DMS 273 (cell line): Measurements from ENCODE around the gene CACNA1F.
A peak's percentile ranks its signal among the peaks of the same experiment; 100 is the strongest.

Experiments
- DNase-seq: peaks from one replicate; lab custom pipeline; 2025; ENCODE audit not compliant: unreplicated experiment; lab: John Stamatoyannopoulos, UW

The CACNA1F gene

DNA sequence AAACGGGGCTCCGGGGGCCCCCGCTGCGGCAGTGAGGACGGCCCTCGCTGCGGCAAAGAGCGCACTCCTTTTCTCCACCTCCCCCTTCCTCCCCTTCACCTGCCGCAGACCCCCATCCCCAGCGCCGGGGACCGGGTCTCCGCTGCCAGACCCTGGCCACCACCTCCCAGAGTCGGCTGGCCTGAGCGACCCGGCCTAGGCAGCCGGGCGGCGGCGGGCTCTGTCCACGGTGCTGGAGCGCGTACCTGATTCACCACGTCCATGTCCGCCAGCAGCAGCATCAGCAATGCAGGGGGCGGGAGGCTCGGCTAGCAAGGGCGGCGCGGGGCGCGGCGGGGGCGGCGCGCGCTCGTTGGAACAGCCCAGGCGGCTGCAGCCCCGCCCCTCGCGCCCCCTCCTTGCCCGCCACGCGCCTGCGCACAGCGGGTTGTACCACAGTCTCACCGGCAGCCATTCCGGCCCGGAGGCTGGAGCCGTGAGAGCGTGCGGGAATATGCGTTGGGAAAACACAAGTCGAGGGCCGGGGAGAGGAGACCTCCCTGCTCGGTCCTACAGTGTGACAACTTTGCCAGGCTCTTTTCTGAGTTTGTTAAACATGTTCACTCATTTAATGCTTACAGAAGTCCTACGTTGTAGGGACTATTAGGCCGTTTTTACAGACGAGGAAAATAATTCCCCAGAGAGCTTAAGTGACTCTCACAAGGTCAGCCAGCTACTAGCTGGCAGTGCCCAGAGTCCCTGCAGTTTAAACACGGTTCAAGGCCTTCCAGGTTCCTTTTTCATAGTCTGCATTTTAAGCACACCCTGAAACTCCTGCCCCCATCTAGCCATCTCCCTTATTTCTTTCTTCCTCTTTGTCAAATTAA lies 33.0 kb downstream of the CACNA1F start, which contains the start of gene SYP:
TSS of gene SYP (minus strand) at position 288 of the 866 bp plus-strand sequence. CDS start at position 281, 7 bp downstream.
- peak; percentile 95 for DNase-seq

DNA sequence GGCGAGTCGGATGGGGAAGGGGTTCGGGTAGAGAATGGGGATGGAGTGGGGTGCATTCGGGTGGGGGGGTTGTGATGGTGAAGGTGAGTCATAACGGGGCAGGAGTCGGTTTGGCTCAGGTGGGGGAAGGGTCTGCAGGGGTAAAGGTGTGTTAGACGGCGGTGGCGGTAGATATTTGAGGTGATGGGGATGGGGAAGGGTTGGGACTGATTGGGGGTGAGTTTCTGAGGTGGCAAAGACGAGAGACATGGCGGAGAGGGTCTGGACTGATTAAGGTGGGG lies 33.9 kb downstream of the CACNA1F start:
- DNase-seq, result no peak

DNA sequence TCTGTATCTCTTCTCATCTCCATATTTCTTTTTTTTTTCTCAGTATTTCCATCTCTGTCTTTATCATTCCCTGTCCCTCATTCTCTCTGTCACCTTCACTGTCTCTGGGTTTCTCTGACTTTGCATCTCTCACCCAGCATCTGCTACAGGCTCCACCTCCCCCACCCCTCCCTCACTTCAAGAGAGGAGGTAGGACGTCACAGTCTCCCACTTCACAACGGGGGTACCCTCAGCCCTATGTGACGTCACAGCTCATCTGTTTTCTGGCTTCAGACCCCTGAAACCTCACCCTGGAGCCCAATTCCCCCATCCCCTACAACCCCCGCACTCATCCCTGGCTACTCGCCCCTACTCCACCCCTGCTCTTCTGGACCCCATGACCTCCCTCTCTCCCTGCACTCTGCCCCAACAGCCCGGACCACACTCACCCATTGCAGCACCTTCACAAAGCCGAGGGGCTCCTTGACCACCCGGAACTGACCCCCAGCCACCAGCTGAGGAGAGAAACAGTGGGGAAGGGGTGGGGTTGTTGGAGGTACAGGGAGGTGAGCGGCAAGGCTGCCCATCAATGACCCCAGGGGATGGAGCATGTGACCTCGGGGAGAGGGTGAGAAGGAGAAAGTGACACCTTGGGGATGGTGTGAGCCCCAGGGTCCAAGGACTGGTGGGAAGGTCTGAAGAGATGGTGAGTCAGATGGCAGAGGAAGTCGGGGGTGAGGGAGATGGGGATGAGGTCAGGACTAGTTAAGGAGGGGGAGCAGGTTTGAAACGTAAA lies 34.4 kb downstream of the CACNA1F start:
- DNase-seq, result no peak

DNA sequence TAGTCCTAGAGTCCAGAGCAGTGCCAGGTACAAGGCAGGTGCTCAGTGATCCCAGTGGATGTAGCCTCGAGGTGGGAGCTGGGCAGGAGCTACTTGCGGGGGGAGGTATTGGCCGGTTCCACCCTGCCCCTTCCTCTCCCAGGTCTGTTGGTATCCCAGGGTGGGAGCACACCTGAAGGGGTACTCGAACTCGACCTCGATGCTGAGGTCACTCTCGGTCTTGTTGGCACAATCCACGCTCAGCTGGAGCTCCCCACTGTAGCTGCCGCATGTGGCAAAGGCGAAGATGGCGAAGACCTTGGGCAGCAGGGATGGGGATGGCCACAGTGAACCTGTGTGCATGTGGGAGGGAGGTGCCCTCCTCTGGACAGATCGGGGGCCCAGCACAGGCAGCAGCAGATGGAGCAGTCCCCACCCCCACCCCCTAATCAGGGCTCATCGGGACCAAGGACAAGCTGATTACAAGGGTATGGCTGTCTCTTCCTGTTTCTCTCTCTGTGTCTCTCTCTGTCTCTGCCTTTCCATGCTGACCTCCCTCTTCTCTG lies 35.5 kb downstream of the CACNA1F start:
- no peak for DNase-seq

DNA sequence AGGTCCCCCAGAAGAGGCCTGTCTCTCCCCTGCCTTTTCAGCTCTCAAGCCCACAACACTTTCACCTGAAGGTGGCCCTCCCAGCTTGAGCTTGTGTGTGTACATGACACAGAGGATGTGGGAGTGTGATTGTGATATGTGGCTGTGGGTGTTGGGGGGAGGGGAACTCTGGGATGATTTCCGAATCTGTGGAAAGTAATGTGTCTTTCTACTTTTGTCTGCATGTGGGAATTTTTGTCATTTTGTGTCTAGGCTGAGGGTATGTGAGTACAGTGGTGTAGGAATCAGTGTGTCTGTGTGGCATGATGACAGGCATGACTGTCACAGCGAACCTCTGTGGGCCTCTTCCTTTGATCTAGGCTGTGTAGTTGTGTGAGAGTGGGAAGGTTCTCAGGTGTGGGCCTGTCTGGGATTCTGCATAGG lies 39.6 kb downstream of the CACNA1F start:
- no peak for DNase-seq

DNA sequence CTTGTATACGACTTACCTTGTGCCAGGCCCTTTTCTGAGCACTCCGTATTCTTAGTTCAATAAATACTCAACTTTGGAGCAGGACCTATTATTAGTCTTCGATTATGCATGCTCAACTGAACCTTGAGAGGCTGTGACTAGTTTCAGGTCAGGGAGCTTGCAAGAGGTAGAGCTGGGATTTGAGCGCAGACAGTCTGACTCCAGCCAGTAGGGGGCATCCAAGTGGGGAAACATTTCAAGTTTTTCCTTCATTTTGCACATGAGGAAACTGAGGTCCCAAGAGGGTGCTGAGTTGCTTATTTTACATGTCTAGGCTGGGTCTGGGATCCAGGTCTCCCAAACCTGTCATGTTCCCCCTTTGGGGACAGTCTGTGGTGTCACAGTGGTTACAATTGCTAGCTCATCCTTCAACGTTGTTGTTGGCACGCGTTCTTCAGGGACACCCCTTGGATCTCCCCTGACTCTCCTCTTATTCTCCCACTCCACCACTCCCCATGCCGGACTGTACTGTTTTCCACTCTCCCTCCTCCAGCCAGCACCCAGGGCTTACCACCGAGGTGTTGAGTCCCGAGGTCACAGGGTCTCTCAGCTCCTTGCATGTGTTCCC lies 40.3 kb downstream of the CACNA1F start:
- DNase-seq, result peak; percentile 73

DNA sequence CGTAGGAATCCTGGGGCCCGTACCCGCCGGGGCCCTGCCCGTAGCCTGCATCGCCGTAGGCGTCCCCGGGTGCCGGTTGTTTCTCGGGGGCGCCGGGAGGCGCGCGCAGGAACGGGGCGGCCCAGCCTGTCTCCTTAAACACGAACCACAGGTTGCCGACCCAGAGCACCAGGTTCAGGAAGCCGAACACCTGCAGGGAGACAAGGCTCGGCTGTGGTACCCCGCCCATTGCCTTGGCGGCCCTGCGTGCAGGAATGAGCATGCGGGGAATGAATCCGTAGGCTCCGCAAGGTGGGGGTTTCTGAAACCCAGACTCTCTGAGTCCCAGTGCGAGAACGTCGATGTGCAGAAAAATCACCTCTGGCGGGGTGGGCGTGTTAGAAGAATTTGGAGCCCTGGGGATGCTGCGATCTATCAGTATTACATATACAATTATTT lies 41.5 kb downstream of the CACNA1F start:
- DNase-seq, result peak; percentile 69

DNA sequence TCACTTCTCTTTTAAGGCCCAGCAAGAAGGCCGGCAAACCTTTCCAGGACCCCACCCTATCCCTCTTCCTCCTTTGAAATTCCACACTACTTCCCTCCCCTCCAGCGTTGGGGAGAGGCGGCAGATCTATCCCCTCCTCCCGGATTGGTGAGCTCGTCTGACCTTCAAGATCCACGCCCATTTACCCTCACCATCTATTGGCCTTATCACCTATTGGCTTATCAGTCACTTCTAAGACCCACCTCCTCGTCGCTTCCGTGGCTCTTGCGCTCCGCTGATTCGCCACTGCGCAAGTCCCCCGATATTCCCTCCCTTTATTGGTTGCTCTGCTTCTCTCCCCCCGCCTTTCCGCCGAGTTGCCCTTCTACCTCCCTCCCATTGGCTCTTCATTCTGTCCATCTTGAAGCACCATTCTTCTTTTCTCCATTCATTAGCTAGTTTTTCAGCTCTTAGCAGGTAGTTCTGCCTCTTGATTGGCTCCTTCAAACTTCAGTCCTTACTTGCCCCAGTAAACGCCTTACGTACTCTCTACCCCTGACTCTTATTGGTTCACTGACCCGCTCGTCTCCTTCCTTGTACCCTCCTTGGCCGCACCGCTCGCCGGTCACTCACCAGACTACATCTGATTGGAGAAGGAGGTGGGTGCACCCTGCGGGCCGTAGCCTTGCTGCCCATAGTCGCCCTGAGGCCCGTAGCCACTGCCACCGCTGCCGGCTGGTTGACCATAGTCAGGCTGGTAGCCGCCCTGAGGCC lies 42.1 kb downstream of the CACNA1F start:
- peak; percentile 98 for DNase-seq

DNA sequence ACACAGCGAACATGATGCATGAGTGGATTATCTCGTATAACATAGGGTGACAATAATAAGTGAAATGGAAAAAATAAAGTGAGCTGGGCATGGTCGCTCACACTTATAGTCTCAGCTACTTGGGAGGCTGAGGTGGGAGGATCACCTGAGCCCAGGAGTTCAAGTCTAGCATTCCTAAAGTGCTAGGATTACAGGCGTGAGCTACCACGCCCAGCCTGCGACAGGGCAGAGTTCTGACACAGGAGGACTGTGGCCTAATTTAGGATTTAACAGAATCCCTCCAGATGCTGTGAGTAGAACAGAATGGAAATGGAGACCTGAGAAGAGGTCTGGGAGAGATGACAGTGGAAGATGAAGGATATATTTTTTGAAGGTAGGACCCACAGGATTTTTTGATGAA lies 43.5 kb downstream of the CACNA1F start:
- no peak for DNase-seq

DNA sequence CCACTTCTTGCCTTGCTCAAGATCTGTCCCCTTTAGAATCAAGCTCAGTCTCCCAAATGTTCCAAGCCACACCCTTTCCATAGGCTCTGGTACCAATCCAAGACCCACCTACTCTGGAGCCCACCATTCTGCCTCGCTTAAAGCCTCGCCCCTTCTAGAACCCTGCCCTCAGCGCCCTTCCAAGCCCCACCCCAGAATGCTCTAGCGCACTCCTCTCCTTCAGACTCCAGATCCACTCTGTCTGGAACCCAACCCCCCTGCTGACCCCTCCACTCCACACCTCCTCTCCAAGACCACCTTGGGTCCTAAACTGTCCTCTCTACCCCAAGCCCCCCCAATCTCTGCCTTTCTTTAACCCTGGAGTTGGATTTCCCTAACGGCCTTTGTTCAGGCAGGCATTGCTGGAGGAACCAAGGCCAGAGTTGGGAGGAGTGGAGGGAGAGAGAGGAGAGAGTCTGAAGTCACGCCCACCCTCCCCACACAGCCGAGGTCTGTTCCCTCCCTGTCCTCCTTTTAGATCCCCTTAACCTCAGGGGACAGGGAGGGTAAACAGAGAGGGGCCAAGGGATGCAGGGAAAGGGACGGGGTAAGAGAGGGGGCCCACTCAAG lies 44.6 kb downstream of the CACNA1F start:
- no peak for DNase-seq

DNA sequence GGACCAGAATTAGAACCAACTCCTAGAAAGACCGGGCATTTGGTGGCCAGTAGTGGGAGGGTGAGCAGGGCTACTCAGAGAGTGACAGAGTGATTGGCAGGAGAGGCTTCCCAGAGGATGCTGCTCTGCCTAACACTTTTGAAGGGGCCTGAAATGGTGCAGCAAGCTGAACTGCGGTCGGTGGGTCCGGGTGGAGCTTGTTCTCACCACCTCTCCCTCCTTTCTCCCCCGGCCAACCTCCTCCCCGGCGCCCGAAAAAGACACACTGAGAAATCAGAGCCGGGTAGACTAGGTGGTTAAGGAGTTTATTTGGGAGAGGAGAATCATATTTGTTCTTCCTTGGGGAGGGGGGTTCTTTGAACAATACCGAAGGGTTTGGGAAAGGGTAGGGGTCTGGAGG lies 45.6 kb downstream of the CACNA1F start:
- no peak for DNase-seq

DNA sequence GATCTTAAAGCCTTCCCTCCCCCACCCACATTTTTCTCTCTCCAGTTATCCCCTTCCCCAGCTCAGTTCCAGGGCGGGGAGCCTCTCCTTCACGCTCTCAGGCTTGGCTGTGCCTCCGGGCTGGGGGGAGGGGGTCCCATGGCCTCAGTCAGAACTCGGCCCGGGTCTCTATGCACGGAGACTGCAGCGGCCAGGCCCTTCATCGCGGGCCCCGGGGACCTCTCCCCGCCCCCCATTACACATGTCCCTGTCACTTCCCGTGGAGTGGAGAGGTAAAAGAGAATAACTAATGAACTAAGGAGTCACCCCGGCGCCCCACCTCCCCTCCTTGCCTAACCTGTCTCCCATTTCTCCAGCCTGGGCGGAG lies 46.1 kb downstream of the CACNA1F start:
- DNase-seq, result no peak

DNA sequence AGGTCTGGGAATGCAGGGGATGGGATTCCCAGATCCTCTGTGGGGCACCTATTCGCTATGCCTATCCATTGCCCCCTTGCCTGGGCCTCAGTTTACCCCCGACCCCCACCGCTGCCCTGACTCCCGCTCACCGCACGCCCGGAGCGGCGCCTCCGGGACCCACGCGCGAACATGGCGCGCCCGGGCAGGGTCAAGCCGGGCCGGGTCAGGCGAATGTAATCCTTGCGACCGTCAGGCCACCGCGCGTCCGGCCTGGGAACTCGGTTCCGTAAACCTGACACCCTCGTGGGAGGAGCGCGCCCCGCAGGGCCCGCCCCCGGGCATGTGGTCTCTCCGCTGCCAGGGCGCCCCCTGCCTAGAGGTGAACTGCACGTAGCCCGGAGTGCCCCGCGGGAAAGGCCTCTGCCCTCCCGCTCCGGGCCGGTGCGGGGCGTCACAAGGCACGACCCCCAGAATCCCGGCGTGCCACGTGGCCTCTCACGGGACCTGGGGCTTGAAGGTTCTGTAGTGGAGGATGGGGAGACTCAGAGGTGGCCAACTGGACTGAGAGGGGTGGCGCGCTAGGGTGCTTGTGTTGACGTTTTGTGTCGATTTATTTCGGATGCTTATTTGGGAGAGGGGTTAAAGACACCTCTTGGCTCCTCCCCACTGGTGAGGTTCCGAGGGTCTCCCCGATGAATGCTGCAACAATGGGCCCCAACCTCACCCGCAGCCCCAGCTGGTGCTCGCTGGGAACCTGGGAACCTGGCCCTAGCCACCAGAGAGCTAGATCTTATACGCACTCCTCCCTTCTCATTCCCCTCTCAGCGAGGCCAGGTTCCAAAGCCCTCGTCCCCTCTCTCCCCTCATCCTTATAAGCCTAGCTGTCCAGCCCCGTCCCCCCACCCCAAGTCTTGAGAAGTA lies 46.8 kb downstream of the CACNA1F start, which contains the start of gene PRICKLE3:
TSS of gene PRICKLE3 (minus strand) at position 249 of the 903 bp plus-strand sequence. CDS start at position 173, 76 bp downstream.
- peak; percentile 94 for DNase-seq

DNA sequence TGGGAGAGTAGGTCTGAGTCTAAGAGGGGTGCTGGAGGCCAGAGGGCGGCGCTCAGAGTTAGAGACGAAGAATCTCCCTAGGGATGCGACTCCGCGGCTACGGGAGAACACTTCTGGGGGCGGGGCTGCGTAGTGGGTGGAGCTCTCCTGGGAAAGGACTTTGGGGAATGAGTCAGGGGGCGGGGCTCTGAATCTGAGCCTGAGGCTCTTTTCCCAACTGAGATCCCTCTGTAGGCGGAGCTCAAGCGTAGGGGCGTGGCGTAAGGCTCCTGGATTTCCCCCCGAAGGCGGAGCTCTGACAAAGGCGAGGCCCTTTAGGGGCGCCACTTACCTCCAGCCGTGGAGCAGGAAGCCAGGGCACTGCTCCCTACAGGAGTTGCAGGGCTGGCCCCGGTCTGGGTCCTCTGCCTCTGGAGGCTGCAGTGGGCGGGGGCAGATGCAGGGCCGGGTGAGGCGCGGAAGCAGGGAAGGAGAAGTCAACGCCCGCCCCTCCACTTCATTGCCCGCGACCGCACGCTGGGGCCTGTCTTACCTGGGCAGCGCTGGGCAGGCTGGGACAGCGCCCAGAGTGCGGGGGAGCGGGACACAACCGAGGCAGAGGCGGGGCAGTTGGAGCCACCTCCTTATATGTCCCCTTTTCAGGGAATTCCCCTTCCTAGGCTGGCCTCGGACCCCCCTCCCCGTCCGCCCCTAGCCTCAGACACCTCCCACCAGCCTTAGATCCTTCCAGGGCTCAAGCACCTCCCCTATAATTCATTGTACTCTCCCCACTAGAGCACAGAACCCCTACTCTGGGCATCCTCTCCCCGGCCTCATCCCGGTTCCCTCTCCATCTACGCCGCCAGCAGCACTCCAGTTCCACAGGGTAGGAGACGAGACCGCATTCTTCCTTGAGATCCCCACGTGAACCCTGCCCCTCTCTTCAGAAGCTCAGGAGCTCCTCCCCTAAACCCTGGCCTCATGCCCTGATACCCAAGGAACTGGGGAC lies 48.6 kb downstream of the CACNA1F start:
- peak; percentile 93 for DNase-seq

DNA sequence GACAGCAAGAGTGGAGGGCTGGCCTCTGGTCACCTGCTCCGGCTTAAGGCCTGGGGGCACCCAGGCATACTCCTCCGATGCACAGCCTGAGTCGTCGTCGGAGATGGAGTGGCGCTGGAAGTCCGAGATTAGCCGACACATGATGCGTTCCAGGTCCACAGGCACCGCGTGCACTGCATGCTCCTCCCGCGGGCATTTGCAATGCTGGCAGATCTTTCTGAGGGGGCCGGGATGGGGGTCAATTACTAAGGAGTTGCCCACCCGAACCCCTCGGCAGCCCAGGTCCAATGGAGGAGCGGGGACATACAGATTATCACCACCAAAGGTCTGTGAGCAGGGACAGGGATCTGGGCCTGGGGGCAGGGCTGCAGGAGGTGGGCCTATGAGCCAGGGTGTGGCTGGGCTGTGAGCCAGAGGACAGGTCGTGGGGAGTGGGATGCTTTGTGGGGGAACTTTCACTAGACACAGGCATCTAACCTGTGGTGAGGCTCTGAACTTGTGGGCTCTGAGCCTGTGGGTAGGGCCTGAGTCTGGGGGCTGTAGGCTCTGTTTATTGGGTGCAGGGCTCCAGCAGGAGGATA lies 49.3 kb downstream of the CACNA1F start:
- DNase-seq, result no peak

DNA sequence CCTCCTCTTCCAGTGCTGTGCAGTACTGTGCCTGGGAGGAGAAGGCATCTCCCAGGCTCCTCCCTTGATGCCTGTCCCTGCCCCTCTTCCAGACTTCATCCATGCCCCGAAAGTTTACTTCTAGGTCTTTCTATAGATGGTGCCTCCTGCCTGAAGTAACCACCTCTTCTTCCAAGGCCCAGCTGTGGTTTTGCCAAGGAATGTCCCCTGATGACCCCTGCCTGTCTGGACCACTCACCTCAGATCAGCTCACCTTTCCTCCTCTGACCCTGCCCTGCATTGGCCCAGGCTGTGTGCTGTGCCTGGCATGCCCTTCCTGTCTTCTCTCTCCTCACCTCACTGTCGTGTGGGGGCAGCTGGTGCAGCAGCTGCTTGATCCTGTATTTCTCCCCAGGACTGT lies 53.8 kb downstream of the CACNA1F start:
- DNase-seq, result no peak

DNA sequence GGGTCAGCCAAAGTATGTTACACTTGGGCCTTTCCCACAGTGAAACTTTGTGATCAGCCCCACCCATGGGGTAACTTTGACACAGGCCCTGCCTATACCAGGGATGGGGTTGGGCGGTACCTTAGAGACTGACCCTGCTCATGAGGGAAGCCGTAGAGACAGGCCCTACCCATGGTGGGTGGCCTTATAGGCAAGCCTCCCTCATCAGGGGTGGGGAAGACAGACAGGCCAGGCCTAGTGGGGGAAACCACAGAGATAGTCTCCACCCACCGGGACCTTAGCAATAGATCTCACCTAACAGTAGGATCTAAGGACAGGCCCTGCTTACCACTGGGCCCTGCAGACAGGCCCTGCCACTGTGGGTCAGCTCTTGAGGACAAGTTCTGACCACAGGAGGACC lies 54.6 kb downstream of the CACNA1F start:
- DNase-seq, result no peak
